ENCODE measurements around the gene GRIN2C.

DNA sequence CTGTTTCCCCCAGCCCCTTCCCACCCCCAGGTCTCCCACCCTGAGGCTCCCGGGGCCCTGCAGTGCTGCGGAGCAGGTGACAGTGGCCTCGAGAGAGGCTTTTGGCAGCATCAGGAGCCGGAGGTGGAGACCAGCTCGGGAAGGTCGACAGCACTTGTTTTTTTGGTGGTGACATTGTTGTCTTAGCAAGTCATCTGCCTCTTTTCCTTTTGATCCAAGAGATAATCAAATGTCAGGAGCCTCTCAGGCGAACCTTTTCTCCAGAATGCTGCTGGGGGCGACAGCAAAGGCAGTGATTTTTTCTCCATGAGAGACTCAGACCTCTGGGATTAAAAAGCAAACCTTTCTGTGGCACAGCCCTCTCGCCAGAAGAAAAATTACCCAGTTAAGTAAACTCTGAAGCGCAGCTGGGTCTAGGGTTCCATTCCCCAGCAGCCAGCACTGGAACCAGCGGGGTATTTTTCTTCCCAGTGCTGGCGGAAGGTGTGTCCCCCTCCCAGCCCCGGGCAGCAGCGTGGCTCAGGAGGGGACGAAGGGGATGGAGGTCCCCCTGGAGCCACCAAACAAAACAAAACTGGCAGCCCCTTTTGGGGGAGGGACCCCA, 37.2 kb downstream of the GRIN2C start:
- no peak for TF ChIP-seq ZBTB1 (tag by site-specific recombination; IDR thresholded peaks at IDR 0.05)
- TF ChIP-seq ZNF707 (tag by site-specific recombination; IDR thresholded peaks at IDR 0.05), result no peak
- TF ChIP-seq, protein P1, sequence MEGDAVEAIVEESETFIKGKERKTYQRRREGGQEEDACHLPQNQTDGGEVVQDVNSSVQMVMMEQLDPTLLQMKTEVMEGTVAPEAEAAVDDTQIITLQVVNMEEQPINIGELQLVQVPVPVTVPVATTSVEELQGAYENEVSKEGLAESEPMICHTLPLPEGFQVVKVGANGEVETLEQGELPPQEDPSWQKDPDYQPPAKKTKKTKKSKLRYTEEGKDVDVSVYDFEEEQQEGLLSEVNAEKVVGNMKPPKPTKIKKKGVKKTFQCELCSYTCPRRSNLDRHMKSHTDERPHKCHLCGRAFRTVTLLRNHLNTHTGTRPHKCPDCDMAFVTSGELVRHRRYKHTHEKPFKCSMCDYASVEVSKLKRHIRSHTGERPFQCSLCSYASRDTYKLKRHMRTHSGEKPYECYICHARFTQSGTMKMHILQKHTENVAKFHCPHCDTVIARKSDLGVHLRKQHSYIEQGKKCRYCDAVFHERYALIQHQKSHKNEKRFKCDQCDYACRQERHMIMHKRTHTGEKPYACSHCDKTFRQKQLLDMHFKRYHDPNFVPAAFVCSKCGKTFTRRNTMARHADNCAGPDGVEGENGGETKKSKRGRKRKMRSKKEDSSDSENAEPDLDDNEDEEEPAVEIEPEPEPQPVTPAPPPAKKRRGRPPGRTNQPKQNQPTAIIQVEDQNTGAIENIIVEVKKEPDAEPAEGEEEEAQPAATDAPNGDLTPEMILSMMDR (tag by site-specific recombination; IDR thresholded peaks at IDR 0.05), result no peak
- no peak for TF ChIP-seq ZNF121 (tag by site-specific recombination; IDR thresholded peaks at IDR 0.05)
- TF ChIP-seq ZNF146 (tag by site-specific recombination; IDR thresholded peaks at IDR 0.05), result no peak
- TF ChIP-seq ZNF133 (tag by site-specific recombination; IDR thresholded peaks at IDR 0.05), result no peak
- TF ChIP-seq, protein P2, sequence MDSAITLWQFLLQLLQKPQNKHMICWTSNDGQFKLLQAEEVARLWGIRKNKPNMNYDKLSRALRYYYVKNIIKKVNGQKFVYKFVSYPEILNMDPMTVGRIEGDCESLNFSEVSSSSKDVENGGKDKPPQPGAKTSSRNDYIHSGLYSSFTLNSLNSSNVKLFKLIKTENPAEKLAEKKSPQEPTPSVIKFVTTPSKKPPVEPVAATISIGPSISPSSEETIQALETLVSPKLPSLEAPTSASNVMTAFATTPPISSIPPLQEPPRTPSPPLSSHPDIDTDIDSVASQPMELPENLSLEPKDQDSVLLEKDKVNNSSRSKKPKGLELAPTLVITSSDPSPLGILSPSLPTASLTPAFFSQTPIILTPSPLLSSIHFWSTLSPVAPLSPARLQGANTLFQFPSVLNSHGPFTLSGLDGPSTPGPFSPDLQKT (IDR thresholded peaks at IDR 0.05; ENCODE audit: borderline replicate concordance, low read depth, low read length), result no peak
- no peak for TF ChIP-seq ZEB2 (tag by site-specific recombination; IDR thresholded peaks at IDR 0.05)
- TF ChIP-seq, protein P3, sequence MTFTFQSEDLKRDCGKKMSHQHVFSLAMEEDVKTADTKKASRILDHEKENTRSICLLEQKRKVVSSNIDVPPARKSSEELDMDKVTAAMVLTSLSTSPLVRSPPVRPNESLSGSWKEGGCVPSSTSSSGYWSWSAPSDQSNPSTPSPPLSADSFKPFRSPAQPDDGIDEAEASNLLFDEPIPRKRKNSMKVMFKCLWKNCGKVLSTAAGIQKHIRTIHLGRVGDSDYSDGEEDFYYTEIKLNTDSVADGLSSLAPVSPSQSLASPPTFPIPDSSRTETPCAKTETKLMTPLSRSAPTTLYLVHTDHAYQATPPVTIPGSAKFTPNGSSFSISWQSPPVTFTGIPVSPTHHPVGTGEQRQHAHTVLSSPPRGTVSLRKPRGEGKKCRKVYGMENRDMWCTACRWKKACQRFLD (tag by site-specific recombination; IDR thresholded peaks at IDR 0.05), result no peak
- TF ChIP-seq GLI4 (tag by site-specific recombination; IDR thresholded peaks at IDR 0.05), result no peak
- no peak for TF ChIP-seq ZNF274 (IDR thresholded peaks at IDR 0.05; ENCODE audit: low read length)
- TF ChIP-seq ZNF274 (tag by site-specific recombination; IDR thresholded peaks at IDR 0.05; ENCODE audit: borderline replicate concordance), result no peak
- no peak for TF ChIP-seq ZNF175 (tag by site-specific recombination; IDR thresholded peaks at IDR 0.05)

All from HEK293 (cell line).